ENCODE measurements around the gene KIF9. TPM values are rescaled to one million over a fixed set of nuclear protein-coding genes. Genes with fewer than 3 reads are reported as not detected.

KIF9 gene
- total RNA-seq, 4 donors from 2014 or later: 5.4 to 7.3 (median 6.4) TPM

GRCh38 chr3:47204875-47205274, 77.7 kb downstream of the KIF9 start:
- Histone ChIP-seq H3K27me3 (no peaks in the 10 kb centered on the region), H3K27ac (replicated peaks in 1 of 4) (no peak overlapping the region), H3K4me3 (no peak overlapping the region), H3K9me3 (no peaks in the 10 kb centered on the region), H3K36me3 (no peaks in the 10 kb centered on the region), H3K4me1 (no peaks in the 10 kb centered on the region)
- TF ChIP-seq POLR2AphosphoS5 (IDR thresholded peaks at IDR 0.05) (no peak), POLR2A (IDR thresholded peaks at IDR 0.05; ENCODE audit: low read depth) (no peak), EP300 (IDR thresholded peaks at IDR 0.05) (no peak), CTCF (IDR thresholded peaks at IDR 0.05) (no peak)
- intact Hi-C loops (cut with DNase I): no loop called here
- no peak for DNase-seq (ENCODE audit: extremely low spot score)

- Histone ChIP-seq H3K4me3 (no peak overlapping the region), H3K36me3 (no peaks in the 10 kb centered on the region), H3K9me3 (no peaks in the 10 kb centered on the region), H3K27ac (replicated peaks in 1 of 4) (no peak overlapping the region), H3K27me3 (no peaks in the 10 kb centered on the region), H3K4me1 (no peaks in the 10 kb centered on the region)
- intact Hi-C loops (cut with DNase I): no loop called here
- WGBS: 95% methylated on average over 3 of the region's 3 CpGs
- no peak for TF ChIP-seq POLR2A (IDR thresholded peaks at IDR 0.05; ENCODE audit: low read depth)
- no peak for TF ChIP-seq POLR2AphosphoS5 (IDR thresholded peaks at IDR 0.05)
- no peak for TF ChIP-seq CTCF (IDR thresholded peaks at IDR 0.05)
- no peak for TF ChIP-seq EP300 (IDR thresholded peaks at IDR 0.05)
- DNase-seq (ENCODE audit: extremely low spot score): no peak
Observed at GRCh38 chr3:47202542-47202941, 80.1 kb downstream of the KIF9 start.

GRCh38 chr3:47197287-47197686, 85.3 kb downstream of the KIF9 start:
- TF ChIP-seq CTCF (IDR thresholded peaks at IDR 0.05) (no peak), EP300 (IDR thresholded peaks at IDR 0.05) (no peak), POLR2A (IDR thresholded peaks at IDR 0.05; ENCODE audit: low read depth) (no peak), POLR2AphosphoS5 (IDR thresholded peaks at IDR 0.05) (no peak)
- Histone ChIP-seq H3K4me1 (no peaks in the 10 kb centered on the region), H3K27ac (replicated peaks in 1 of 4) (no peak overlapping the region), H3K9me3 (no peaks in the 10 kb centered on the region), H3K36me3 (no peaks in the 10 kb centered on the region), H3K27me3 (no peaks in the 10 kb centered on the region), H3K4me3 (no peak overlapping the region)
- 85% methylated on average over 3 of the region's 3 CpGs for WGBS
- intact Hi-C loops (cut with DNase I): no loop called here
- no peak for DNase-seq (ENCODE audit: extremely low spot score)

- Histone ChIP-seq H3K36me3 (no peaks in the 10 kb centered on the region), H3K27ac (replicated peaks in 1 of 4) (no peak overlapping the region), H3K4me3 (no peak overlapping the region), H3K9me3 (no peaks in the 10 kb centered on the region), H3K27me3 (no peaks in the 10 kb centered on the region), H3K4me1 (no peaks in the 10 kb centered on the region)
- TF ChIP-seq POLR2A (IDR thresholded peaks at IDR 0.05; ENCODE audit: low read depth): no peak
- intact Hi-C loops (cut with DNase I): no loop called here
- 94% methylated on average over 2 of the region's 2 CpGs for WGBS
- DNase-seq (ENCODE audit: extremely low spot score): no peak
Observed at GRCh38 chr3:47194994-47195393, 87.6 kb downstream of the KIF9 start.

- Histone ChIP-seq H3K4me1 (no peaks in the 10 kb centered on the region), H3K27me3 (no peaks in the 10 kb centered on the region), H3K36me3 (no peaks in the 10 kb centered on the region), H3K4me3 (no peak overlapping the region), H3K27ac (replicated peaks in 1 of 4) (no peak overlapping the region), H3K9me3 (no peaks in the 10 kb centered on the region)
- TF ChIP-seq POLR2A (IDR thresholded peaks at IDR 0.05; ENCODE audit: low read depth) (no peak), CTCF (IDR thresholded peaks at IDR 0.05) (no peak), EP300 (IDR thresholded peaks at IDR 0.05) (no peak), POLR2AphosphoS5 (IDR thresholded peaks at IDR 0.05) (no peak)
- 96% methylated on average over 4 of the region's 4 CpGs for WGBS
- intact Hi-C loops (cut with DNase I): no loop called here
- no peak for DNase-seq (ENCODE audit: extremely low spot score)
Observed at GRCh38 chr3:47193871-47194859, 88.4 kb downstream of the KIF9 start.
